ENCODE measurements around the gene SLC40A1. TPM values are rescaled to one million over a fixed set of nuclear protein-coding genes. Genes with fewer than 3 reads are reported as not detected.

SLC40A1 gene
- total RNA-seq, 2 experiments from 2014 or later: not detected

DNA sequence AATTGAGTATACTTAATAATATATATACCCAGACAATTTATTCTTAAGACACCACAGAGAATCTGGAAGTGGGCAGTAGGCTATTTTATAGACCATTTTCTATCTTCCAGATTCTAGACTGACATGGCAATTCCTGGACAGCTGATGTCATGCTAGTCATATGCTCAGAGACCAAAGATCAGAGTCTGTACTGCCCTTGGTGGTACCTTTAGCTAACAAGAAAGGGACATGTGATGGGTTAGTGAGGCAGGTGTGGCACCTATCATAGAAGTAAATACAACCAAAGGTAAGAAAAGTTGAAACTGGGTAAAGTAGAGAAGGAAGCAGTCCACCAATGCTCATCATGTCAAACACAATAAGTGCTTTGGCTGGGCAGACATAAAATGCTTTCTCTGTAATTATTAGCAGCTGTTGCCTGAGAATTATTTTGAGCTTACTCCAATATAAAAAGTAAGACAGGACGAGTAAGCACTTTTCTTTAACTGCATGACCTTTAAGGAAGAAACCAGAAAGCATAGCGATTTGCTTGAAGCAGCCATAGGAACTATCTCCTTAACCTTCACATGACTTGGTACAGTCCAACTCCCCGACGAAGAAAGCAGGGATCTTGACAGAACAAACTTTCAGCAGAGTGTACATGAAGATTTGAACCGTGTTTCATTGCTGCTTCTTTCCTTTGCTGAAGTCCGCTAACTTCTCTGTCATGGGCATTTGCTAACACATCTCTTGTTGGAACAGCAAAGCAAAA lies 47.1 kb downstream of the SLC40A1 start:
- intact Hi-C loops (cut with micrococcal nuclease; ENCODE audit: unreplicated experiment): no loop called here
- no peak overlapping the region for H3K4me3 ChIP-seq (ENCODE audit: low read depth, low read length, poor library complexity, severe bottlenecking)
- H3K27ac ChIP-seq (ENCODE audit: low read depth, low read length, poor library complexity, severe bottlenecking): no peak overlapping the region
- no peaks in the 10 kb centered on the region for H3K36me3 ChIP-seq (ENCODE audit: insufficient read depth, low read length)
- no peak for TF ChIP-seq EZH2phosphoT487 (IDR thresholded peaks at IDR 0.05; ENCODE audit: borderline replicate concordance, low read depth, low read length)
- TF ChIP-seq, protein P1, sequence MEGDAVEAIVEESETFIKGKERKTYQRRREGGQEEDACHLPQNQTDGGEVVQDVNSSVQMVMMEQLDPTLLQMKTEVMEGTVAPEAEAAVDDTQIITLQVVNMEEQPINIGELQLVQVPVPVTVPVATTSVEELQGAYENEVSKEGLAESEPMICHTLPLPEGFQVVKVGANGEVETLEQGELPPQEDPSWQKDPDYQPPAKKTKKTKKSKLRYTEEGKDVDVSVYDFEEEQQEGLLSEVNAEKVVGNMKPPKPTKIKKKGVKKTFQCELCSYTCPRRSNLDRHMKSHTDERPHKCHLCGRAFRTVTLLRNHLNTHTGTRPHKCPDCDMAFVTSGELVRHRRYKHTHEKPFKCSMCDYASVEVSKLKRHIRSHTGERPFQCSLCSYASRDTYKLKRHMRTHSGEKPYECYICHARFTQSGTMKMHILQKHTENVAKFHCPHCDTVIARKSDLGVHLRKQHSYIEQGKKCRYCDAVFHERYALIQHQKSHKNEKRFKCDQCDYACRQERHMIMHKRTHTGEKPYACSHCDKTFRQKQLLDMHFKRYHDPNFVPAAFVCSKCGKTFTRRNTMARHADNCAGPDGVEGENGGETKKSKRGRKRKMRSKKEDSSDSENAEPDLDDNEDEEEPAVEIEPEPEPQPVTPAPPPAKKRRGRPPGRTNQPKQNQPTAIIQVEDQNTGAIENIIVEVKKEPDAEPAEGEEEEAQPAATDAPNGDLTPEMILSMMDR (conservative IDR thresholded peaks at IDR 0.05; ENCODE audit: low read length): no peak
- BruUV-seq (replicated peaks): no TSS peak
- H3K4me1 ChIP-seq (ENCODE audit: insufficient read depth, low read length, poor library complexity, severe bottlenecking): no peaks in the 10 kb centered on the region
- H3K79me2 ChIP-seq (ENCODE audit: insufficient read depth, low read depth, low read length): no peaks in the 10 kb centered on the region
- H3K9me3 ChIP-seq (ENCODE audit: low read length): no peaks in the 10 kb centered on the region
- H2AFZ ChIP-seq (ENCODE audit: low read length): no peak overlapping the region
- no peak overlapping the region for H3K4me2 ChIP-seq (ENCODE audit: low read length)
- no peaks in the 10 kb centered on the region for H4K20me1 ChIP-seq (ENCODE audit: insufficient read depth, low read length)
- no peaks in the 10 kb centered on the region; the same call in 1 of the 2 replicates for H3K9me2 ChIP-seq (ENCODE audit: insufficient read depth, low read length)
- DNase-seq (ENCODE audit: low spot score): no peak
- POLR2A ChIA-PET: no interaction called here
- CTCF ChIA-PET (ENCODE audit: unreplicated experiment): no interaction called here

DNA sequence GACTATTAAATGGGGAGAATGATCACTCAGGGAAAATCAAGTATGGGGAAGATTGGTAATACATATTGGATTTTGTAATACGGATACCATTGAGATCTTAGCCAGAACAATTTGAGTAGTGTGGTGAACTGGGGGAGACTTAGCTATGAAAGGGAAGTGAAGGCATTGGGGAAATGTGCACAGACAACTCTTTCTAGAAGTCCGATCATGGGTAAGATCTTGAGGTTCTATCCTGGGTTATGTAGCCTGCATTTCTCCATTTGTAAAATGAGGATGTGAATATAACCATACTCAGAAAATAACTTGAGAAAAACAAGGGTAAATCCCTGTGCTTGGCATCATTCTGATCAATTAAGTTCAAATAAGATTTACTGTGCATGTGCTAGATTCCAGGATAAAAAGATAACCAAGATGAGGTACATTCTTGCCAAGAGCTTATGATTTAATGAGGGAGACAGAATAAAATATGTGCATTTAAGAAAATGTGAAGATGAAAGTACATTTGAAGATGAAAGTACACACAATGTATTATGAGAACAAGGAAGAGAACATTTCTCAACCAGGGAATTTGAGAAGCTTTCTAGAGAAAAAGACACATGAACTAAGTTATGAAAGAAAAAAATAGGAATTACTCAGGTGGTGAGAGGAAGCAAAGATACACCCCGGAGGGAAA lies 49.5 kb downstream of the SLC40A1 start:
- ChIA-PET POLR2A (no interaction called here), CTCF (ENCODE audit: unreplicated experiment) (no interaction called here)
- Histone ChIP-seq H3K36me3 (ENCODE audit: insufficient read depth, low read length) (no peaks in the 10 kb centered on the region), H3K4me1 (ENCODE audit: insufficient read depth, low read length, poor library complexity, severe bottlenecking) (no peaks in the 10 kb centered on the region), H3K79me2 (ENCODE audit: insufficient read depth, low read depth, low read length) (no peaks in the 10 kb centered on the region), H3K4me3 (ENCODE audit: low read depth, low read length, poor library complexity, severe bottlenecking) (no peak overlapping the region), H3K9me3 (ENCODE audit: low read length) (no peaks in the 10 kb centered on the region), H3K27ac (ENCODE audit: low read depth, low read length, poor library complexity, severe bottlenecking) (no peak overlapping the region), H3K4me2 (ENCODE audit: low read length) (no peak overlapping the region), H3K9me2 (ENCODE audit: insufficient read depth, low read length) (no peaks in the 10 kb centered on the region; the same call in 1 of the 2 replicates), H2AFZ (ENCODE audit: low read length) (no peak overlapping the region), H4K20me1 (ENCODE audit: insufficient read depth, low read length) (no peaks in the 10 kb centered on the region)
- TF ChIP-seq, protein P1 (conservative IDR thresholded peaks at IDR 0.05; ENCODE audit: low read length): no peak
- no peak for TF ChIP-seq EZH2phosphoT487 (IDR thresholded peaks at IDR 0.05; ENCODE audit: borderline replicate concordance, low read depth, low read length)
- intact Hi-C loops (cut with micrococcal nuclease; ENCODE audit: unreplicated experiment): no loop called here
- no TSS peak for BruUV-seq (replicated peaks)
- DNase-seq (ENCODE audit: low spot score): no peak

DNA sequence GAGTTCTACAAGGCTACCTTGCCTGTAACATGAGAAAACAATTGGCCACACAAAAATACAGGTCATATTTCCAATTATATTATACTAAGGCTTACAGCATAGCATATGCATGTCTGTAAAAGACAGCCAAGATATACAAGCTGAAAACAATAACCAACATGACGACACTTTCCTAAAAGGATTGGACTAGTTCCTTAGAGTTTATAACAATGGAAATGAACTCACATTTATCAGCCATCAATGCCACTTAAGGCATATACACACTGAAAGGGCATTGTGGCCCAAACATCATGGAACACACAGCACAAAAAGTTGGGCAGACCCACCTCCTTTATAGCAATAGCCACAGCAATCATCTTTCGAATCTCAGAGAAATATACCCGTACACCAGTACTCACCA lies 52.0 kb downstream of the SLC40A1 start:
- no peaks in the 10 kb centered on the region for H3K79me2 ChIP-seq (ENCODE audit: insufficient read depth, low read depth, low read length)
- CTCF ChIA-PET (ENCODE audit: unreplicated experiment): no interaction called here
- intact Hi-C loops (cut with micrococcal nuclease; ENCODE audit: unreplicated experiment): no loop called here
- BruUV-seq (replicated peaks): no TSS peak
- peaks cover 3% of the 10 kb centered on the region; the same call in 1 of the 2 replicates for H3K9me2 ChIP-seq (ENCODE audit: insufficient read depth, low read length)
- no peaks in the 10 kb centered on the region for H3K9me3 ChIP-seq (ENCODE audit: low read length)
- H3K4me1 ChIP-seq (ENCODE audit: insufficient read depth, low read length, poor library complexity, severe bottlenecking): no peaks in the 10 kb centered on the region
- no peaks in the 10 kb centered on the region for H4K20me1 ChIP-seq (ENCODE audit: insufficient read depth, low read length)
- POLR2A ChIA-PET: no interaction called here
- TF ChIP-seq, protein P1 (conservative IDR thresholded peaks at IDR 0.05; ENCODE audit: low read length): no peak
- TF ChIP-seq EZH2phosphoT487 (IDR thresholded peaks at IDR 0.05; ENCODE audit: borderline replicate concordance, low read depth, low read length): no peak
- no peak overlapping the region for H3K4me3 ChIP-seq (ENCODE audit: low read depth, low read length, poor library complexity, severe bottlenecking)
- H3K4me2 ChIP-seq (ENCODE audit: low read length): no peak overlapping the region
- DNase-seq (ENCODE audit: low spot score): no peak
- H2AFZ ChIP-seq (ENCODE audit: low read length): no peak overlapping the region
- H3K27ac ChIP-seq (ENCODE audit: low read depth, low read length, poor library complexity, severe bottlenecking): no peak overlapping the region
- H3K36me3 ChIP-seq (ENCODE audit: insufficient read depth, low read length): no peaks in the 10 kb centered on the region
